ENCODE results near the gene PLXNA2.

PLXNA2 gene, protein sequence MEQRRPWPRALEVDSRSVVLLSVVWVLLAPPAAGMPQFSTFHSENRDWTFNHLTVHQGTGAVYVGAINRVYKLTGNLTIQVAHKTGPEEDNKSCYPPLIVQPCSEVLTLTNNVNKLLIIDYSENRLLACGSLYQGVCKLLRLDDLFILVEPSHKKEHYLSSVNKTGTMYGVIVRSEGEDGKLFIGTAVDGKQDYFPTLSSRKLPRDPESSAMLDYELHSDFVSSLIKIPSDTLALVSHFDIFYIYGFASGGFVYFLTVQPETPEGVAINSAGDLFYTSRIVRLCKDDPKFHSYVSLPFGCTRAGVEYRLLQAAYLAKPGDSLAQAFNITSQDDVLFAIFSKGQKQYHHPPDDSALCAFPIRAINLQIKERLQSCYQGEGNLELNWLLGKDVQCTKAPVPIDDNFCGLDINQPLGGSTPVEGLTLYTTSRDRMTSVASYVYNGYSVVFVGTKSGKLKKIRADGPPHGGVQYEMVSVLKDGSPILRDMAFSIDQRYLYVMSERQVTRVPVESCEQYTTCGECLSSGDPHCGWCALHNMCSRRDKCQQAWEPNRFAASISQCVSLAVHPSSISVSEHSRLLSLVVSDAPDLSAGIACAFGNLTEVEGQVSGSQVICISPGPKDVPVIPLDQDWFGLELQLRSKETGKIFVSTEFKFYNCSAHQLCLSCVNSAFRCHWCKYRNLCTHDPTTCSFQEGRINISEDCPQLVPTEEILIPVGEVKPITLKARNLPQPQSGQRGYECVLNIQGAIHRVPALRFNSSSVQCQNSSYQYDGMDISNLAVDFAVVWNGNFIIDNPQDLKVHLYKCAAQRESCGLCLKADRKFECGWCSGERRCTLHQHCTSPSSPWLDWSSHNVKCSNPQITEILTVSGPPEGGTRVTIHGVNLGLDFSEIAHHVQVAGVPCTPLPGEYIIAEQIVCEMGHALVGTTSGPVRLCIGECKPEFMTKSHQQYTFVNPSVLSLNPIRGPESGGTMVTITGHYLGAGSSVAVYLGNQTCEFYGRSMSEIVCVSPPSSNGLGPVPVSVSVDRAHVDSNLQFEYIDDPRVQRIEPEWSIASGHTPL (N-terminal part only)

DNA sequence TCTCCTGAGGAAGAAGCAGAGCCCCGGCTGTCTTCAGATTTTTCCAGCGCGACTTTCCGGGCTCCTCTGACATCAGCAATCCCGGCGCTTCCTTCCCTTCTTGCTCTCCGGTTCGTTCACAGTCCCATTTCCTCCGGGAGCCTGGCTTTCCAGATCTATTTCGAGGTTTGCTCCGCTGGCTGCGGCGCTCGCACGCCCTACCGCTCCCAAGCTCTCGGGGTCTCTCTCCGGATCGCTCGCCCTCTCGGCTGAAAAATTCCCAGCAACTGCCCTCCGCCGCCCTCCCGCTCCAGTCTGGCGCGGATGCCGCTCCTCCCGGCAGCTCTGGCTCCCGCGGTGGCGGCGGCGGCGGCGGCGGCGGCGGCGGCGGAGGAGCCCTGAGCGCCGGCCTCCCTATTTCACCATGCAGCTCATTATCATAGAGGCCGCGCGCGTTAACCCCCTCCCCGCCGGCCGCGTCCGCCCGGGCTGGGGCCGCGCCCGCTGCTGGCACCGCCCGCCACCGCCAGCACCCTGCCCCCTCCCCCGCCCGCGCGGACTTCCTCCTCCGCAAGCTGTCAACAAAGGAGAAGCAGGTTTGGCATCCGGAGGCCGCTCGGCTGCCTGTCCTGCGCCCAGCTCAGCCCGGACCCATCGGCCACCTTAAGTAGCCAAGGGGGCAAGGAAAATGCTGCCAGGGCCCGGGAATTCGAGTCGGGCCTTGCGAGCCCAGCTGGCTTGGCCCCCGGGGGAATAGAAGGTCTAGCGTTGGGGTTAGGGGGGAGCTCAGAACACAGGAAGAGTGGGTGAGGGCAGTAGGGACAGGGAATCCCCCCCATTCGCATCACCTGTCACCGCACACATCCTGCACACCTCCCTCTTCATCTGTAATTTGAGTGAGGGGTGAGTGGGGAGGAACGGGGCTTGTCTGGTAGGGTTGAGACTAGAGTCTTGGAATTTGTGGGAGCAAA, at the start of gene PLXNA2:
PLXNA2 (minus strand) TSS at position 418 of the 950 bp plus-strand sequence. CDS start 26,462 bp downstream, outside the sequence.
- DNase-seq: peak; percentile 84

DNA sequence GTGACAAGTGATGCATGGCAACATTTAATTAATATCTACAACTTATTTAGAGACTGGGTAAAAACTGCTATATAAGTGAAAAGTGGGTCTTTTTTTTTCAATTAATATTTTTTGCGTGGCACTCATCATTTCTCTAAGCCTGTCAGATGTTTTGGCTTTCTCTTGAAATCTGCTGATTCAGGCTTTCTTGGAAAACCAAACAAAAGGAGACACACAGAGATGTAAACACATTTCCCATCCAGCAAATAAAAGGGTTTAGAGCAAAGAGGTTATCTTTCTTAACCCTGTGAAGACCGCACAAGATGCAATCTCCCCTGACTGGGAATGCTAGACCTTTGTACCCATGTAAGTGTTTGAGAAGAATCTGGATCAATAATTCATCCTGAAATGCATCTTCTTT, 48.7 kb upstream of the PLXNA2 start:
- DNase-seq: no peak

DNA sequence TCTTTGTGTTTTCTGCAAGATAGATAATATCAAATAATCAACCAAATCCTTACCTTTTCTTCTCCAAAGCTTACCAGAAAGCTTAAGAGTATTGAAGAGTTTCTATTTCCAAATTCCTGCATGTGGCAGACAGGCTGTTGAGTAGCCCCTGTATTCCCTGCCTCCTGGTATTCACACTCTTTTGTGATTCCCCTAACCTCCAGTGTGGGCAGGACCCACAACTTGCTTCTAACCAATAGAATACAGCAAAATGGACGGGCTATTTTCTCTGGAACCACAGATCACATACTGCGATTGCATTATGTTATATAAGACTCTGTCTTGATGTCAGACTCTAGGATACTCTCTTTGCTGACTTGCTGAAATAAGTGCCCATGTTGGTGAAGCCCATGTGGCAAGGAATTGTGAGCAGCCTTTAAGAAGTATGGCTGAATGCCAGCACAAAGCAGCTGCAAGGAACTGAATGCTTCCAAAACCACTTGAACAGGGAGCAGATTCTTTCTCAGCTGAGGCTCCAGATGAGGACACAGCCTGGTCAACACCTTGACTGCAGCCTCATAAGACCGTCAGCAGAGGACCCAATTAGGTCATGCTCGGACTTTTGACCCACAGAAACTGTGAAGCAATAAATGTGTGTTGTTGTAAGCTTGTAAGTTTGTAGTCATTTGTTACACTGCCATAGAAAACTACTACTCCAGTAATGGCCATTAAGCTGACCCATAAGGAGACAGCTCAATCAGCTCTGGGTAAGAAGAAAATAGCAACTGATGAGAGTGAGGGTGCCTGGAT, 47.9 kb upstream of the PLXNA2 start:
- no peak for DNase-seq

DNA sequence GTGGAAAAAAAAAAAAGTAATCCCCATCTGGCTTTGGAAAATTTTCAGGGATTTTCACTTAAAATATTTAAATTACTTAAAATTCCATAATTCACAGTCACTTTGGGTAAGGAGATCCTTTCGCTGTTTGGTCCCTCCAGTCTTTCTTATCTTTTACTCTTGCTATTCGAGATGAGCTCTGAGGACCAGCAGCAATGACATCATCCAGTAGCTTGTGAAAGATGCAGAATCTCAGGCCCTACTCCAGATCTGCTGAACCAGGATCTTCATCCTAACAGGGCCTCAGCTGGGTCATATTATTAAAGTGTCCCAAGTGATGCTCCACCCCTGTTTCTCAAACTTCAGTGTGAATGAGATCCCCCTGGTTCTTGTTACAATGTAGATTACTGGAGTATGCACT, 46.9 kb upstream of the PLXNA2 start:
- DNase-seq: no peak

DNA sequence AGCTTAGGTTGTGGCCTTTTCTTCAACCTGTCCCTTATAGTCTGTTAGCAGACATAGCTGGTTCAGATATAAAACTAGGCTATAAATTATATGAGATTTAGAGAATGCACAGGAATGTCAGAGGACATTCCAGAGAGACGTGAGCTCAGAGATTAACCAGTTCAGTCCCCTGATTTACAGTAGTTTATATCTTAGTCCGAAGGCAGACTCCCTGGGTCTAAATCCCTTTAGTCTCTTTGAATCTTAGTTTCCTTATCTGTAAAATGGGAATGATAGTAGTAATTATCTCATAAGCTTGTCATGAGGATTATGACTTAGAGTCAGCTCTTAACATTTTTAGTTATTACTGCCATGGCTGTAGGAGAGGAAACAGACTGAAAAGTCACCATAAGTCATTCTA, 45.5 kb upstream of the PLXNA2 start:
- DNase-seq: peak; percentile 18

DNA sequence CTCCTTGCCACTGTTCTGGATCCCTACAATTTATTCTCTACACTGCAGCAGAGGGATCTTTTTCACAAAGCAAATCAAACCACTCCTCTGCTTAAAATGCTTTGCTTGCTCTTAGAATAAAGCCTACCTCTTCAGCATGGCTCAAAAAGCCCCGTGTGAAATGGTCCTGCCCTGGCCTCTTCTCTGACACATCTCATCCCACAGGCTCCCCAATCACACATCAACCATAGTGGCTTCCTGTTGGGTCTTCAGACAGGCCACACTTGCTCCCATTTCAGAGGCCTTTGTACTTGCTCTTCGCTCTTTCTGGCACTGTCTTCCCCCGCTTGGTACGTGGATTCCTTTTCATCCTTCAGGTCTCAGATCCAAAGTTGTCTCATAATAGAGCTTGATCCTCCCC, 44.3 kb upstream of the PLXNA2 start:
- no peak for DNase-seq

DNA sequence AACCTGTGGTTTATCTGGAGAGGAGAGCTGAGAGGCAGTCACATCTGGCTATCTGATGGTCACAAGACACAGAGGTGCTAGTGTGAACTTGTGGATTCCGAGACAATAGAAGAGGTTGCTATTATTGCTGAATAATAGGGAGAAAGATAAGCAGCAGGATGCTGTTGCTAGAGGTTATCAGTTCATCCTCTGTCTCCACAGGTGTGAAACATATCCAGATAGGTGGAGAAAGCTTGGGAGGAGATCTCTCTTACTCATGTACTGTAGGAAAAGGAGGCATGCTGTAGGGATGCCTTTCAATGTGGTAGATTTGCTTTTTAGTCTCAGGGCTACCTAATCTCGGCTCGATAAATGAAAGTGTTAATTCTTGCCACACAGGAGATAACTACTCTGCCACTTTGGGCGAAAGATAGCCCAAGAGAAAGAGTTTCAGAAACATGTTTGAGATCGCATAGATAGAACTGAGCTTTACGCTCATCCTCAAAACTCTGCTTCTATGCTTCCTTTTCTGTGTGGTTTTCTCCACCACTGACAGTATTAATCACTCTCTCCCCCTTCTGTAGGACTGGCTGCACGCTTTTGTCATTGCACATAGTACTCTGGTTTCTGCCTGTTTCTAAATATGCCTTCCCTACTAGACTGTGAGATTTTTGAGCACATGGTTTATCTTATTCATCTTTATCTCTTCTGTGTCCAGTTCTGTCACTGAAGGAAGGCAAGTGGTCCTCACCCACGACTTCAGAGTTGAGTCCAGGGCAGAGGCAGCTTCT, 36.7 kb upstream of the PLXNA2 start:
- no peak for DNase-seq

DNA sequence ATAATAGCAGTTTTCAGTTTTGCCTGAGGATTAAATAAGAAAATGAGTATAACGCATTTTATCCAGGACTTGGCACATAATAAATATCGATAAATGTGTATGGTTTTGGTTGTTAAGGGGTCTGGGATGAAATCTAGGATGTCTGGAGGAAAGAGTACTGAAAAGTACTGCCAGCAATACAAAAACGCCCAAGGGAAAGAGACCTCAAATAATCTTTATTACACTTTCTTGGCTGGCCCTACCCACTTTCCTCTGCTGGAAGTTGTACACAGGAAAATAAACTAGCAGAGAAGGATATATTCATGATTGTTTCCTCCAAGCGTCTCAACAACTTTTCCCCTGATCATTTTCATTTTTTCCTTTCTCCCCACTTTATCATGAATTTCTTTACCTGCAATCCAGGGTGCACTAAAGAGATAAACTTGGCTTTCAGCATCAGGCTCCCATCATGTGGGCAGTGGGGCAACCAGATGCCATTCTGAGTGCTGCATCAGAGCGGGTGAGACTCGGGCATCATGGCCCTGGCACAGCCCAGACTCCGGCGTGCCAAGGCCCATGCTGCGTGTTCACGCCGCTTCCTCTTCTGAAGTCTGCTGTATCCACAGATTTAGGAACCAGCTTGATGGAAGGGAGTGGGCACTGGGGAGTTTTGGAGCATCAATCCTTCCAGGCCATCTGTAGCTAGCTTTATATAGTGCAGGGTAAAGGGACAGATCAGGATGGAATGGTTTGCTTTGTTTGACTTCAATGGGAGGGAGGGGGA, 35.8 kb upstream of the PLXNA2 start:
- DNase-seq: no peak

DNA sequence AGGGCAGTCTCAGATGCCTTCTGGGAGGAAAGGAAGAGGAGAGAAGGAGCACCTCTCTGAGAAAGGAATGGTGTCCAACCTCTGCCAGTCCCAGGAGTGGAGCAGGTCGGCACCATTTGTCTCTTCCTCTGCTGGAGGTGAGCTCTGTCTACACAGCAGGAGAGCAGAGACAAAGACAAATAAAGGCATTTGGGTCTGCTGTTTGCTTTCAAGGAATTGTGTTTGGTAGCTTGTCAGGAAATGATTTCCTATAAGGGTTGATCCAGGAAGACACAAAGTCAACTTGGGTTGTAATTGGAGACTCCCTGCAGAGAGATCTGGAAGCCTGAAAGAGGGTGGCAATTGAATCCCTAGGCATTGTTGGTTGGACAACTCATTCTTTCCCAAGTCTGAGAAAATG, 34.5 kb upstream of the PLXNA2 start:
- peak; percentile 41 for DNase-seq

DNA sequence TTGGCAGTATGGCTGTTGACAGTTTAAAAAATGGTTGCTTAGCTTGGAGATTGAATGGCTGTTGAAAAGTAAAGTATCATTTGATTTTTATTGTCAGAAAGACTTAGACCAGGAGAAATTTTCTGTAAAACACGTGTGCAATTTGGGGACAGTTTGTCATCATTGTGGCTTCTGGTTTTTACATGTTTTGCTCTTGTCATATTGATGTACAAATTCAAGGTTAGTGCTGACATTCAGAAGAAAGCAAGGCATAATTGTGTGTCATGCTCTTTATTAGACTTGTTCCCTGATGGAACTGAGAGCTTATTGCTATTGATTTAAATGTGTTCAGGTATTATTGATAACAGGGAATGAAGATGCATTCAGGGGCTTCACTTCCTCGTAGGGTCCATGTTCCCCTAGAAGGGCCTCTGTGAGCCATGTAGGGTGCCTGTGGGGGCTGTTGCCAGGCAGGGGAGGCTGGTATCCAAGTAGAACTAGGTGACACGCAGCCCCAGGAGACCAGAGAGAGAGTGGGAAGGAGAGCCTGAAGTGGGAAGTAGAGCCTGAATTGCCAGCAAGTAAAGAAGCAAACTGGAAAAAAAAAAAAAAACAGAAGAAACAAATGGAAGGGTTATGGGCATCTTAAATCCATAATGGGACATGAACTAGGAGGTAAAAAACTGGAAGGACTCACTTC, 32.7 kb upstream of the PLXNA2 start:
- no peak for DNase-seq

DNA sequence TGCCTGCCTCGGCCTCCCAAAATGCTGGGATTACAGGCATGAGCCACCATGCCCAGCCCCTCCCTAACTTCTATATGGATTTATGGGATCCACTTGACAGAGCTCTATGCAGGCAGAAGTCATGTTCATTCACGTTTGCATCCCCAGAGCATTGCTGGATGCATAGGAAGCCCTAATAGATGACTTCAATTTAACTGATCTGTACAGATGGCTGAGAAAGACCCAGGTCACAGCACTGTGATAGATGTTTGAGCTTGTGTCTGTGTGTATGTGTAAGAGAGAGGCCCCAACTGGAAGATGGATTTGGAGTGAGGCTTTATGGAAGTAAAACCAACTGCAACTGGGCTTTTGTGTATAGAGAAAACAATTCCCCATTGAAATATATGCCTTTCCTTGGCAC, 30.9 kb upstream of the PLXNA2 start:
- DNase-seq: no peak

DNA sequence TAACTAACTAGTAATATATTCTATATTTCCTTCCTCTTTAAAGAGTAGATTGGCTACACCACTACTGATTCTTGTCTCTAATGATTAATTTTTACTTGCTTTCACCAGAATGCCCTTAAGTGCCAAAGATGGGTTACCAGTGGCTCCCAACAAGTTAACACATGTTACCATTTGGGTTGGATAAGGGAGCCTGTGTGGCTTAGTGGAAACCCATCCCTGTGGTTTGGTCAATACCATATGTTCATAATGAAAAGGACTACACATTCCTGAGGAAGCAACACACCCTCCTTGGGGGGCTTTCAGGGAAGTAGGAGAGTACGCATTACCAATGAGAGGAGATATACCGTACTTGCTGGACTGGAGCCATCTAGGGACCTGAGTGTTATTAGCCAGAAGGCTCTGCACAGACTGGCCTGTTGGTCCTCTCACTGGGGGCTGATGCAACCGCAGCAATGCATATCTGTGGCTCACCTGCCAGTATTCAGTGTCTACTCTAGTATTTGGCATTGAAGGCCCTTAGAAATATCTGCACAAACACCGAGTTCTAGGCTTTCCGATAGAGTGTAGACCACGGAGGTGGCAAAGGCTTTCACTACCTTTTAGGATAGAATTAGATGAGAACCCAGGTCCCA, 29.3 kb upstream of the PLXNA2 start:
- peak; percentile 77 for DNase-seq

DNA sequence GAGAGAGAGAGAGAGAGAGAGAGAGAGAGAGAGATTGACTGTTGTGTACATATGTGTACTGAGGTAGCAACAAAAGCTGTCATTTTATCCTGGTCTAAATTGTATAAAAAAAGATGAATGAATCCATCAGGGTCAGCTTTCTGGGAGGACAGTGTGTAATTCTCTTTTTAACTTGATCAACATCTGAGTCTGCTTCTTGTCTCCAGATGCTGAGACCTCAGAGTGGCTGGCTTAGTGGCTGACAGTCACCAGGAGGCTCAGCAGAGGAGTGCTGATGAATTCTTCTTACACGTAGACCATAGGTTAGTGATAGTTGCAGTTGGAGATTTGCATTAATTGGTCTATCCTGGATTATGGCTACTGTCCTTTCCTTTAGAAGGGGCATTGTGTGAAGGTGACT, 28.5 kb upstream of the PLXNA2 start:
- DNase-seq: peak; percentile 99

DNA sequence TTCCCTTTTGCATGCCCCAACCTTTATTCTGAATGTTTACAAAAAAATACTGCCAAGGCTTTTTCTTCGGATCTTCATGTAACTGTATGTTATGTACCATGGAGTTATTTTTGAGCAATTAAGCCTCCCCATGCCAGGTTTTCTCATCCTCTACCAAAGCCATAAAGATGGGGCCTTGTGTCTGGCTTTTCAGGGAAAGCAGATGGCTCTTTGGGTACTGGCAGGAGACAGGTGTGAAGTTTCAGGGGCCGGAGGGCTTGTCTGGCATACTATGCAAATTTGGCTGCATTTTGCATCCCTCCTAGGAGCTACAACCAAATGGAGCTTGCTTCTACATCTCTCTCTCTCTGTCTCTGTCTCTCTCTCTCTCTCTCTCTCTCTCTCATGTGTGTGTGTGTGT, 28.1 kb upstream of the PLXNA2 start:
- DNase-seq: peak; percentile 69

DNA sequence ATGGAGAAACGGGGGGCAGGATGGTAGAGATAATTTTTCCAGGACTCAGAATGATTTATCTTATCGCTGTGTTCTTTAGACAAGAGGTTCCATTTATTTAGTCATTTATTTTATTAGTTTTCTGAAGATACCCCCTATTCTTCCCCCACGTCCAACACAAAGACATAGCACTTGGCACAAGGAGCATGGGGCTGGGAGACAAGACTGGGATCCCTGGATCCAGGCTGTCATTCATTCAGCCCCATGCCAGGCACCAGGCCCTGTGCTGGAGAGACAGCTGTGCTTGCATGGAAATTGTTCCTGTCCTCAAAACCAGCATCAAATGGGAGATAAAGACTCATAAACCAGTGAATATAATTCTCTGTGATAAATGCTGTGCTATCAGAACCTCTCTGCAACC, 27.1 kb upstream of the PLXNA2 start:
- peak; percentile 33 for DNase-seq

DNA sequence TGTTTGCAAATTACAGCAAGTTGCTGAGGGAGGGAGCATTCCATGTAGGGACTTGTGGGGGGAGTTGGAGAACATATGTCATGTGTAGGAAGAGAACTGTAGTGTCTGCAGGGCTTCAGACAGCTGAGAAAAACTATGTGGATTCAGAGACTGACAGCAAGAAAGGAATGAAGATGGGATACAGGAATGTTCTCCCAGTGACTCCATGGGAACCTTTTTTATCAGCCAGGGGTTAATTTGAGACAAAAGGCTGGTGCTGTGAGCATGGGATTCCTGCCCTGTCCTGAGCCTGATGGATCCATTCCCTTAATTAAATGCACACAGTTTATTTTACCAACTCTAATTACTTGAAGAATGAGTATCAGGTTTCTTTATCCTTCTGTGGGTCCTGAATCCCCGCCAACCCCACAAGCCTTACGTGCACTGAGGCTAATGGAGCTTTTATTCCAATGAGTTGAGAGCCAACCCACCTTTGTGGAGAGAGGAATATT, 26.5 kb upstream of the PLXNA2 start:
- DNase-seq: peak; percentile 95

DNA sequence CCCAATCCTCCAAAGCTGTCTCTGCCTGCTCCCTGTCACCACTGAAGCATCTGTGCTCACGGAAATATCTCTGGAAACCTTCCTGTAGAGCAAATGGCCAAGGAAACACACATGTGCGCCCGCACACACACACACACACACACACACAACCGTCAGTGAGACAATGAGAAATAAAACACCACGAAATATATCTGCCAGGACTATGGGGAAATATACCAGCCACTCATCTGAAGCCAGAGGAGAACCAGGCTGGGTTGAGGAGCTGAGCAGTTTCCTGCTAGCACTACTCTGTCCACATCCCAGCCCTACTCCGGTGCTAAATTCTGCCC, 25.1 kb upstream of the PLXNA2 start:
- DNase-seq: no peak

DNA sequence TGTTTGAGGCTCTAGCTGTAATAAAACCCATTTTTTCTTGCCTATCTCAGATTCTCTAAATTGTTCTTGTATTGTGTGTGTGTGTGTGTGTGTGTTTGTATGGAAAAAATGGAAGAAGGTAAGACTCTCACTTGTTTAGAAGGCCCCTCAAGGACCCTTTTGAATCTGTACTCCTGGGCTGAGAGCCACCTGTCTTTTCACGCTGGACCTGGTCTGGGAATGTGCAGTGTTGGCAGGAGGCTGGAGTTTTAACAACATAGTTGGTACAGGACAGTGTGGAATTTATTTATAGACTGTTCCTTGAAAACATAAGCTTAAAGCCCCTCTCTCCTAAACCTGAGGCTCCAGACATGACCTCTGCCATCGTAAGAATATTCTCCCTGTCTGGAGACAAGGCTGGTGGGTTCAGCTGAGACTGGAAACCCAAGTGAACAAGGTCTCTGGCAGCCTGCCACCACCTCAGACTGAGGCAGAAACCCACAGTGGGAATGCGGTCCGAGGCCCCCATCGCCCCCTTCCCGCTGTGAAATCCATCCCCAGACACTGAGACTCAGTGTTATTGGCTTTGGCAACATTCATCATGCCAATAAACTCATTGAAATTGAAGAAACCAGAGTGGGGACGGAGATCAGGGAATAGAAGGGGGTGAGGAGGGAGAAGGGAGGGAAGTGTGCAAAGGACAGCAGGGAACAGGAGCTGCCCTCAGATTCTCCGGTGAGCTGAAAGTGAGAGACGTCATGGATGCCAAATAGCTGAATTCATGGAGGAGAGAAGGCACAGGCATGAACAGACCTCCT, 24.6 kb upstream of the PLXNA2 start:
- no peak for DNase-seq
